ENCODE results near the gene SERPINA4.
"Not testable (repeated sequence)": the region's sequence is repeated elsewhere in the genome, so short reads cannot be mapped to it uniquely, and the experiment has no call there.

Gene SERPINA4

GRCh38 chr14:94592457-94592856 lies 31.2 kb downstream of the SERPINA4 start:
- DNase-seq (ENCODE audit: low read depth) = no peak

- no peak for DNase-seq (ENCODE audit: low read depth)
Observed at GRCh38 chr14:94593376-94593748, 32.1 kb downstream of the SERPINA4 start.

- DNase-seq (ENCODE audit: low read depth) = no peak
Observed at GRCh38 chr14:94593749-94594431, 32.6 kb downstream of the SERPINA4 start.

- DNase-seq (ENCODE audit: low read depth) = no peak
Observed at GRCh38 chr14:94594441-94594840, 33.2 kb downstream of the SERPINA4 start.

- no peak for DNase-seq (ENCODE audit: low read depth)
Observed at GRCh38 chr14:94595912-94596311, 34.7 kb downstream of the SERPINA4 start.

- no peak for DNase-seq (ENCODE audit: low read depth)
Observed at GRCh38 chr14:94596361-94596760, 35.1 kb downstream of the SERPINA4 start.

- no peak for DNase-seq (ENCODE audit: low read depth)
Observed at GRCh38 chr14:94597788-94598187, 36.5 kb downstream of the SERPINA4 start.

- DNase-seq (ENCODE audit: low read depth) = no peak
Observed at GRCh38 chr14:94598506-94598815, 37.2 kb downstream of the SERPINA4 start.

GRCh38 chr14:94598816-94599655 lies 37.8 kb downstream of the SERPINA4 start:
- DNase-seq (ENCODE audit: low read depth) = peak; percentile 92

GRCh38 chr14:94599656-94600004 lies 38.4 kb downstream of the SERPINA4 start:
- DNase-seq (ENCODE audit: low read depth) = no peak

GRCh38 chr14:94600148-94600545 lies 38.9 kb downstream of the SERPINA4 start:
- DNase-seq (ENCODE audit: low read depth) = no peak

GRCh38 chr14:94601884-94602391 lies 40.7 kb downstream of the SERPINA4 start:
- peak; percentile 90 for DNase-seq (ENCODE audit: low read depth)

- DNase-seq (ENCODE audit: low read depth) = no peak
Observed at GRCh38 chr14:94602722-94603121, 41.5 kb downstream of the SERPINA4 start.

GRCh38 chr14:94605361-94605760 lies 44.1 kb downstream of the SERPINA4 start:
- DNase-seq (ENCODE audit: low read depth) = no peak

- DNase-seq (ENCODE audit: low read depth) = not testable (repeated sequence)
Observed at GRCh38 chr14:94608966-94609365, 47.7 kb downstream of the SERPINA4 start.

- no peak for DNase-seq (ENCODE audit: low read depth)
Observed at GRCh38 chr14:94611179-94611578, 49.9 kb downstream of the SERPINA4 start.

GRCh38 chr14:94612174-94612573 lies 50.9 kb downstream of the SERPINA4 start, which contains the start of gene SERPINA3:
Gene SERPINA3, plus strand, starts transcription at chr14:94612391. Its CDS starts 2,051 bp downstream, at chr14:94614442.
- DNase-seq (ENCODE audit: low read depth) = peak; percentile 38

GRCh38 chr14:94612580-94613554 lies 51.6 kb downstream of the SERPINA4 start:
- no peak for DNase-seq (ENCODE audit: low read depth)

GRCh38 chr14:94613720-94614644 lies 52.7 kb downstream of the SERPINA4 start:
- DNase-seq (ENCODE audit: low read depth) = no peak

GRCh38 chr14:94614802-94615201 lies 53.6 kb downstream of the SERPINA4 start:
- DNase-seq (ENCODE audit: low read depth) = no peak

- no peak for DNase-seq (ENCODE audit: low read depth)
Observed at GRCh38 chr14:94615254-94615653, 54.0 kb downstream of the SERPINA4 start.
